ENCODE results near the gene PDE3B. TPM values are rescaled to one million over a fixed set of nuclear protein-coding genes. Genes with fewer than 3 reads are reported as not detected.

The PDE3B gene
- total and polyA plus RNA-seq, 9 of the 15 experiments (the other 6 are each of a cell fraction or from before 2014, with no cell fraction given) = 2.3 to 22.5 (median 12.2) TPM

DNA sequence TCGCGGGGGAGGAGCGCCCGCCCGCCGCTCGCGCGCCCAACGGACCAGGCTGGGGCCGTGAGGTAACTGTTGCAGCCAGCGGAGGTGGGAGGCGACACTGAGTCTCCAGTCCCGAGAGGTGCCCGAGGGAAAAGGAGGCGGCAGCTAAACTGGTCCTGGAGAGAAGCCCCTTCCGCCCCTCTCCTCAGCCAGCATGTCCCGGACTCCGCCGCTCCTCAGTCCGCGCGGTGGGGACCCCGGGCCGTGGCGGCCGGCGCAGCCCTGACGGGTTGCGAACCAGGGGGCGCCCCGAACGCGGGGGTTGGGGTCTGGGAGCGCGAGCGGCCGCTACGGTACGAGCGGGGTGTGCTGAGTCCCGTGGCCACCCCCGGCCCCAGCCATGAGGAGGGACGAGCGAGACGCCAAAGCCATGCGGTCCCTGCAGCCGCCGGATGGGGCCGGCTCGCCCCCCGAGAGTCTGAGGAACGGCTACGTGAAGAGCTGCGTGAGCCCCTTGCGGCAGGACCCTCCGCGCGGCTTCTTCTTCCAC is at the start of gene PDE3B (continued):
- TF ChIP-seq REST (IDR thresholded peaks at IDR 0.05; ENCODE audit: borderline replicate concordance) = peak; percentile 11; the same call in 1 of the 2 replicates
- TF ChIP-seq REST (CRISPR knock-in tag; IDR thresholded peaks at IDR 0.05; ENCODE audit: low read depth) = no peak
- TF ChIP-seq, protein P1, sequence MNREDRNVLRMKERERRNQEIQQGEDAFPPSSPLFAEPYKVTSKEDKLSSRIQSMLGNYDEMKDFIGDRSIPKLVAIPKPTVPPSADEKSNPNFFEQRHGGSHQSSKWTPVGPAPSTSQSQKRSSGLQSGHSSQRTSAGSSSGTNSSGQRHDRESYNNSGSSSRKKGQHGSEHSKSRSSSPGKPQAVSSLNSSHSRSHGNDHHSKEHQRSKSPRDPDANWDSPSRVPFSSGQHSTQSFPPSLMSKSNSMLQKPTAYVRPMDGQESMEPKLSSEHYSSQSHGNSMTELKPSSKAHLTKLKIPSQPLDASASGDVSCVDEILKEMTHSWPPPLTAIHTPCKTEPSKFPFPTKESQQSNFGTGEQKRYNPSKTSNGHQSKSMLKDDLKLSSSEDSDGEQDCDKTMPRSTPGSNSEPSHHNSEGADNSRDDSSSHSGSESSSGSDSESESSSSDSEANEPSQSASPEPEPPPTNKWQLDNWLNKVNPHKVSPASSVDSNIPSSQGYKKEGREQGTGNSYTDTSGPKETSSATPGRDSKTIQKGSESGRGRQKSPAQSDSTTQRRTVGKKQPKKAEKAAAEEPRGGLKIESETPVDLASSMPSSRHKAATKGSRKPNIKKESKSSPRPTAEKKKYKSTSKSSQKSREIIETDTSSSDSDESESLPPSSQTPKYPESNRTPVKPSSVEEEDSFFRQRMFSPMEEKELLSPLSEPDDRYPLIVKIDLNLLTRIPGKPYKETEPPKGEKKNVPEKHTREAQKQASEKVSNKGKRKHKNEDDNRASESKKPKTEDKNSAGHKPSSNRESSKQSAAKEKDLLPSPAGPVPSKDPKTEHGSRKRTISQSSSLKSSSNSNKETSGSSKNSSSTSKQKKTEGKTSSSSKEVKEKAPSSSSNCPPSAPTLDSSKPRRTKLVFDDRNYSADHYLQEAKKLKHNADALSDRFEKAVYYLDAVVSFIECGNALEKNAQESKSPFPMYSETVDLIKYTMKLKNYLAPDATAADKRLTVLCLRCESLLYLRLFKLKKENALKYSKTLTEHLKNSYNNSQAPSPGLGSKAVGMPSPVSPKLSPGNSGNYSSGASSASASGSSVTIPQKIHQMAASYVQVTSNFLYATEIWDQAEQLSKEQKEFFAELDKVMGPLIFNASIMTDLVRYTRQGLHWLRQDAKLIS (CRISPR knock-in tag; IDR thresholded peaks at IDR 0.05) = peak; percentile 52
- TF ChIP-seq PTTG1 (tag; IDR thresholded peaks at IDR 0.05; ENCODE audit: low read depth) = no peak
- TF ChIP-seq CXXC5 (CRISPR knock-in tag; IDR thresholded peaks at IDR 0.05) = peak; percentile 91
- peak; percentile 62; the same call in 1 of the 2 replicates for TF ChIP-seq PML (IDR thresholded peaks at IDR 0.05; ENCODE audit: low read length)
- peak; percentile 58; the same call in 1 of the 2 replicates for TF ChIP-seq ZFX (CRISPR knock-in tag; IDR thresholded peaks at IDR 0.05)
- TF ChIP-seq POLR2AphosphoS2 (IDR thresholded peaks at IDR 0.05; ENCODE audit: low read length) = 0 out of 2 replicates have a peak, but pooled peaks have one; percentile 47
- TF ChIP-seq MITF (IDR thresholded peaks at IDR 0.05) = 0 out of 2 replicates have a peak, but pooled peaks have one; percentile 19
- peak; percentile 77 for TF ChIP-seq POLR2B (IDR thresholded peaks at IDR 0.05; ENCODE audit: low read depth, partially characterized antibody)
- peak; percentile 33; the same call in 1 of the 2 replicates for TF ChIP-seq NFIC (IDR thresholded peaks at IDR 0.05)
- TF ChIP-seq ZNF766 (CRISPR knock-in tag; conservative IDR thresholded peaks at IDR 0.05) = no peak; the same call in 1 of the 2 replicates
- TF ChIP-seq RBFOX2 (IDR thresholded peaks at IDR 0.05; ENCODE audit: low read depth, low read length) = peak; percentile 93
- TF ChIP-seq NR1H2 (CRISPR knock-in tag; IDR thresholded peaks at IDR 0.05) = 0 out of 2 replicates have a peak, but pooled peaks have one; percentile 17

All from K562 (cell line).